GM12878 (cell line): ENCODE data around the gene FAM78A. TPM values are rescaled to one million over a fixed set of nuclear protein-coding genes. Genes with fewer than 3 reads are reported as not detected.

Source experiments
- ATAC-seq: fragments of 200-7000 bp; cut with Tn5 transposase; 3 replicates; pipeline ENCODE4 v1.9.1; 2020; ENCODE audit warnings: mild to moderate bottlenecking, moderate library complexity
- BruUV-seq: library from RNA; stranded (reverse); fragments of 400-500 nt; replicated peaks from 2 replicates; lab custom pipeline; 2021; lab: Mats Ljungman, UMichigan
- CTCF ChIA-PET: fragments of 300-600 bp; sonication (Branson Sonifier 250); formaldehyde crosslinking; extraction: SDS; loops from one replicate; lab custom pipeline; 2021; ENCODE audit warnings: inconsistent platforms; lab: Yijun Ruan, JAX
- POLR2A ChIA-PET: fragments of 350-600 bp; formaldehyde crosslinking; extraction: SDS; loops from one replicate; lab custom pipeline; 2021; ENCODE audit warnings: inconsistent platforms; lab: Charles Lee
- RAD21 ChIA-PET: fragments of 300-600 bp; sonication (Branson Sonifier 250); formaldehyde crosslinking; loops from one replicate; lab custom pipeline; 2023; ENCODE audit warnings: antibody characterized with exemption; ENCODE audit not compliant: unreplicated experiment; lab: Charles Lee
- SMC1A ChIA-PET: fragments of 300-600 bp; sonication (Branson Sonifier 250); formaldehyde crosslinking; loops from one replicate; lab custom pipeline; 2023; ENCODE audit not compliant: unreplicated experiment, uncharacterized antibody; lab: Charles Lee
- DNase-seq: peaks from one replicate; pipeline ENCODE4 v3.0.0-alpha.2; 2011; ENCODE audit warnings: low read depth, low spot score
- FAIRE-seq: peaks from 3 replicates; lab custom pipeline; 2011; peaks lifted over from hg19 to GRCh38; lab: Jason Lieb, UNC
- H2AFZ ChIP-seq: 2 replicates; pipeline ENCODE4 v1.6.0; 2011; ENCODE audit warnings: low read depth, low read length, control low read depth; ENCODE audit not compliant: control insufficient read depth
- H3K27ac ChIP-seq: 2 replicates; pipeline ENCODE4 v1.5.1; 2011; ENCODE audit warnings: control low read depth; ENCODE audit not compliant: control insufficient read depth, insufficient read depth
- H3K27me3 ChIP-seq, 2 experiments: replicated peaks in 1 of 2; 2 replicates each; pipeline versions ENCODE4 v1.6.0 to v1.6.1; 2011; ENCODE audit warnings: low read length in 1 of 2; ENCODE audit not compliant: control insufficient read depth in 2 of 2, insufficient read depth in 2 of 2
- H3K36me3 ChIP-seq, 2 experiments: 2 replicates each; pipeline ENCODE4 v1.5.1; 2011; ENCODE audit warnings: low read length in 1 of 2; ENCODE audit not compliant: control insufficient read depth in 2 of 2, insufficient read depth in 2 of 2
- H3K4me1 ChIP-seq: 2 replicates; pipeline ENCODE4 v1.6.1; 2011; ENCODE audit warnings: mild to moderate bottlenecking, low read length, moderate library complexity, mixed read lengths; ENCODE audit not compliant: control insufficient read depth, insufficient read depth
- H3K4me2 ChIP-seq: 2 replicates; pipeline ENCODE4 v1.6.0; 2011; ENCODE audit warnings: control low read depth; ENCODE audit not compliant: control insufficient read depth, insufficient read depth
- H3K4me3 ChIP-seq: fragments of 200-600 bp; sonication (generic); 2 replicates; pipeline ENCODE4 v1.5.1; 2016
- H3K79me2 ChIP-seq: 2 replicates; pipeline ENCODE4 v1.6.0; 2011; ENCODE audit warnings: low read length; ENCODE audit not compliant: control insufficient read depth, insufficient read depth
- H3K9ac ChIP-seq: 2 replicates; pipeline ENCODE4 v1.8.0; 2011; ENCODE audit warnings: low read length, control low read depth, mixed read lengths; ENCODE audit not compliant: control insufficient read depth, insufficient read depth
- H3K9me3 ChIP-seq: replicated peaks from 3 replicates; pipeline ENCODE4 v1.5.1; 2011; ENCODE audit warnings: mild to moderate bottlenecking, low read length; ENCODE audit not compliant: control insufficient read depth, insufficient read depth
- H4K20me1 ChIP-seq: 2 replicates; pipeline ENCODE4 v1.6.0; 2011; ENCODE audit not compliant: control insufficient read depth, insufficient read depth
- CHD1 ChIP-seq: IDR thresholded peaks from 2 replicates; pipeline ENCODE4 v1.6.1; 2012; ENCODE audit warnings: low read depth, low read length, improper control_type of control experiment
- CREM ChIP-seq: IDR thresholded peaks from 2 replicates; pipeline ENCODE4 v1.6.1; 2014; ENCODE audit warnings: antibody characterized with exemption, low read depth
- CTCF ChIP-seq, 3 experiments: IDR thresholded peaks in 2 of 3; conservative IDR thresholded peaks in 1 of 3; 2 replicates each; pipeline ENCODE4 v1.5.1; 2011; ENCODE audit warnings: low read depth in 3 of 3, low read length in 3 of 3, mild to moderate bottlenecking in 3 of 3, control low read depth in 2 of 3, moderate library complexity in 2 of 3, inconsistent platforms in 1 of 3, mixed read lengths in 1 of 3; ENCODE audit not compliant: control insufficient read depth in 2 of 3, insufficient read depth in 1 of 3; ENCODE audit errors: extremely low read depth in 1 of 3
- GATAD2B ChIP-seq: fragments of 450-650 bp; conservative IDR thresholded peaks from 2 replicates; pipeline ENCODE4 v1.6.1; 2017; ENCODE audit warnings: low read depth, mild to moderate bottlenecking, moderate library complexity
- IRF4 ChIP-seq: IDR thresholded peaks from 2 replicates; pipeline ENCODE4 v1.6.1; 2011; ENCODE audit warnings: low read depth, low read length
- MLLT1 ChIP-seq: fragments of 450-650 bp; IDR thresholded peaks from 2 replicates; pipeline ENCODE4 v1.6.1; 2016; ENCODE audit warnings: mild to moderate bottlenecking
- MYC ChIP-seq: IDR thresholded peaks from 2 replicates; pipeline ENCODE4 v1.6.1; 2011; ENCODE audit warnings: mild to moderate bottlenecking, low read length, moderate library complexity, inconsistent platforms; ENCODE audit not compliant: insufficient read depth, insufficient replicate concordance, insufficient read length, severe bottlenecking
- SPI1 ChIP-seq: IDR thresholded peaks from 2 replicates; pipeline ENCODE4 v1.6.1; 2011; ENCODE audit warnings: low read depth, mild to moderate bottlenecking, low read length, moderate library complexity, borderline replicate concordance; ENCODE audit not compliant: insufficient read depth
- STAT3 ChIP-seq: IDR thresholded peaks from 2 replicates; pipeline ENCODE4 v1.6.1; 2011; ENCODE audit warnings: low read depth, low read length, improper control_type of control experiment
- WGBS: methylation state at CpG from one replicate; pipeline ENCODE4 v1.1.6; 2016; ENCODE audit warnings: low lambda C conversion rate; ENCODE audit not compliant: insufficient replicate concordance, insufficient coverage; ENCODE audit errors: missing lambda C conversion rate; 5-methylcytosine and 5-hydroxymethylcytosine counted together
- in situ Hi-C: fragments of 300-500 bp; cut with MboI; formaldehyde crosslinking; loops from 9 replicates; pipeline ENCODE4 v1.14.3; 2018; ENCODE audit warnings: mixed read lengths
- intact Hi-C: fragments of 100-400 bp; cut with micrococcal nuclease; formaldehyde crosslinking; loops from one replicate; pipeline ENCODE4 v1.14.2; 2022; ENCODE audit not compliant: unreplicated experiment
- polyA plus RNA-seq, 11 experiments: library from polyadenylated mRNA; depleted of rRNA in 4 of 11; unstranded in 6 of 11; stranded (reverse) in 5 of 11; fragments of >200 nt; fragmentation: Nextera tagmentation in 4 of 11; fragmentation: Illumina TruSeq in 1 of 11; extraction: Ambion mirVana in 4 of 11; extraction: Trizol in 1 of 11; gene quantifications; 1 replicate in 1 of 11; 2 replicates in 10 of 11; pipeline versions ENCODE4 v1.2.1 to v1.2.3, GENCODE V29; 2011 to 2016; ENCODE audit warnings: inconsistent platforms in 2 of 11, missing spikeins in 2 of 11, low read depth in 1 of 11
- total RNA-seq, 4 experiments: library from RNA; depleted of rRNA in 3 of 4; stranded (reverse); fragments of >200 nt in 3 of 4; fragmentation: Illumina TruSeq in 1 of 4; extraction: Trizol in 1 of 4; gene quantifications; 2 replicates each; pipeline versions ENCODE4 v1.2.1 to v1.2.3, GENCODE V29; 2013 to 2021

The FAM78A gene
- total and polyA plus RNA-seq, 10 of the 15 experiments (the other 5 are each of a cell fraction or from before 2014, with no cell fraction given) = 0.18 to 32.5 (median 12.2) TPM

- WGBS = 92% methylated on average over 12 of the region's 12 CpGs
- Histone ChIP-seq H3K4me1 (peaks cover 42% of the 10 kb centered on the region), H3K27ac (no peak overlapping the region), H3K79me2 (peaks cover 21% of the 10 kb centered on the region), H2AFZ (no peak overlapping the region), H3K9me3 (no peaks in the 10 kb centered on the region), H3K4me2 (no peak overlapping the region), H4K20me1 (no peaks in the 10 kb centered on the region), H3K36me3 (peaks cover 20 to 31% of the 10 kb centered on the region in 2 experiments), H3K9ac (no peak overlapping the region), H3K4me3 (no peak overlapping the region), H3K27me3 (no peaks in the 10 kb centered on the region)
- no peak for TF ChIP-seq CHD1
- TF ChIP-seq STAT3 = no peak
- TF ChIP-seq SPI1 = no peak
- DNase-seq (no peak), FAIRE-seq (no peak), ATAC-seq (no peak)
- POLR2A ChIA-PET = interaction anchor here (13.4 kb wide), 1 partner anchor 12 kb away, joined by 267 read pairs; the partner anchor contains the start of gene FAM78A
- SMC1A ChIA-PET = no interaction called here
- BruUV-seq = no TSS peak
- CTCF ChIA-PET = interaction anchor here (0.7 to 11.0 kb wide), 2 partner anchors 13 to 382 kb away, joined by 3 to 151 read pairs; partner anchors contain the start of gene FAM78A
- intact Hi-C loops = no loop called here
- in situ Hi-C loops = loop anchor here (25.0 kb wide), 2 partner anchors 1422 to 1878 kb away; partner anchors contain the start of genes C9orf78 and USP20
- RAD21 ChIA-PET = interaction anchor here (9.6 kb wide), 1 partner anchor 12 kb away, joined by 181 read pairs; the partner anchor contains the start of gene FAM78A
Observed at GRCh38 chr9:131259432-131259898, 16.8 kb downstream of the FAM78A start.

- intact Hi-C loops (no loop called here), in situ Hi-C loops (loop anchor here (25.0 kb wide), 2 partner anchors 1422 to 1878 kb away; partner anchors contain the start of genes C9orf78 and USP20)
- DNase-seq (no peak), FAIRE-seq (no peak), ATAC-seq (no peak)
- ChIA-PET POLR2A (interaction anchor here (13.4 kb wide), 1 partner anchor 13 kb away, joined by 267 read pairs; the partner anchor contains the start of gene FAM78A), SMC1A (interaction anchor here (7.8 kb wide), 1 partner anchor 14 kb away, joined by 154 read pairs; the partner anchor contains the start of gene FAM78A), CTCF (interaction anchor here (0.9 to 11.0 kb wide), 2 partner anchors 14 to 20 kb away, joined by 3 to 151 read pairs; partner anchors contain the start of gene FAM78A), RAD21 (interaction anchor here (9.6 kb wide), 1 partner anchor 13 kb away, joined by 181 read pairs; the partner anchor contains the start of gene FAM78A)
- H3K4me1 ChIP-seq = peaks cover 48% of the 10 kb centered on the region
- no peaks in the 10 kb centered on the region for H4K20me1 ChIP-seq
- no peak overlapping the region for H3K27ac ChIP-seq
- H3K4me2 ChIP-seq = no peak overlapping the region
- H3K27me3 ChIP-seq = no peaks in the 10 kb centered on the region
- WGBS = 91% methylated on average over 23 of the region's 25 CpGs
- H3K4me3 ChIP-seq = no peak overlapping the region
- TF ChIP-seq MLLT1 (no peak), GATAD2B (no peak), CREM (no peak), CTCF (IDR thresholded peaks at IDR 0.05 in 2 of 3, conservative IDR thresholded peaks at IDR 0.05 in 1 of 3; ENCODE audit: control insufficient read depth in 2 of 3, extremely low read depth in 1 of 3, insufficient read depth in 1 of 3, low read depth in 3 of 3, low read length in 3 of 3) (no peak), MYC (no peak), IRF4 (no peak)
- no peak overlapping the region for H3K9ac ChIP-seq
- H2AFZ ChIP-seq = no peak overlapping the region
- H3K79me2 ChIP-seq = peaks cover 16% of the 10 kb centered on the region
- H3K9me3 ChIP-seq = no peaks in the 10 kb centered on the region
- H3K36me3 ChIP-seq = peaks cover 20 to 28% of the 10 kb centered on the region in 2 experiments
- BruUV-seq = no TSS peak
Observed at GRCh38 chr9:131258698-131259431, 17.4 kb downstream of the FAM78A start.
